HepG2 (cell line): ENCODE data around the gene RPS6KB2. TPM values are rescaled to one million over a fixed set of nuclear protein-coding genes. Genes with fewer than 3 reads are reported as not detected.
A peak's percentile ranks its signal among the peaks of the same experiment; 100 is the strongest.

ENCODE experiments used
- BCL6 ChIP-seq: IDR thresholded peaks from 2 replicates; pipeline ENCODE4 v1.6.1; 2016; ENCODE audit warnings: missing genetic modification reagents, missing compliant biosample characterization
- BHLHE40 ChIP-seq: IDR thresholded peaks from 2 replicates; pipeline ENCODE4 v1.6.1; 2011; ENCODE audit warnings: low read length, improper control_type of control experiment
- DR1 ChIP-seq: sonication (generic); formaldehyde crosslinking; IDR thresholded peaks from 2 replicates; pipeline ENCODE4 v1.8.0; 2021; ENCODE audit warnings: mild to moderate bottlenecking, missing genetic modification reagents, inconsistent platforms
- HBP1 ChIP-seq: IDR thresholded peaks from 2 replicates; pipeline ENCODE4 v1.6.1; 2016; ENCODE audit warnings: low read depth, control low read depth
- MED8 ChIP-seq: sonication (generic); formaldehyde crosslinking; IDR thresholded peaks from 2 replicates; pipeline ENCODE4 v1.8.1; 2023; ENCODE audit warnings: mild to moderate bottlenecking, missing genetic modification reagents; ENCODE audit not compliant: insufficient replicate concordance
- MIXL1 ChIP-seq: IDR thresholded peaks from 2 replicates; pipeline ENCODE4 v1.6.1; 2016
- MXD1 ChIP-seq: sonication (generic); formaldehyde crosslinking; IDR thresholded peaks from 2 replicates; pipeline ENCODE4 v1.4.0; 2020; ENCODE audit warnings: mild to moderate bottlenecking, missing genetic modification reagents
- RBAK ChIP-seq: sonication (generic); formaldehyde crosslinking; IDR thresholded peaks from 2 replicates; pipeline ENCODE4 v1.5.1; 2020; ENCODE audit warnings: mild to moderate bottlenecking, missing genetic modification reagents
- RNF219 ChIP-seq: sonication (generic); formaldehyde crosslinking; IDR thresholded peaks from 2 replicates; pipeline ENCODE4 v1.5.0; 2020; ENCODE audit warnings: mild to moderate bottlenecking, missing genetic modification reagents
- SMAD1 ChIP-seq: sonication (generic); formaldehyde crosslinking; IDR thresholded peaks from 2 replicates; pipeline ENCODE4 v1.4.0; 2020; ENCODE audit warnings: missing genetic modification reagents, low read depth, mild to moderate bottlenecking, borderline replicate concordance
- SPEN ChIP-seq: sonication (generic); formaldehyde crosslinking; IDR thresholded peaks from 2 replicates; pipeline ENCODE4 v1.5.1; 2020; ENCODE audit warnings: low read depth, mild to moderate bottlenecking, missing genetic modification reagents
- TCF12 ChIP-seq, 2 experiments: fragments of 450-650 bp in 1 of 2; sonication (generic) in 1 of 2; formaldehyde crosslinking in 1 of 2; IDR thresholded peaks; 2 replicates each; pipeline versions ENCODE4 v1.6.1 to v1.8.0; 2017 to 2022; ENCODE audit warnings: antibody characterized with exemption in 1 of 2, mild to moderate bottlenecking in 1 of 2, missing genetic modification reagents in 1 of 2, moderate library complexity in 1 of 2
- THAP8 ChIP-seq: sonication (generic); formaldehyde crosslinking; IDR thresholded peaks from 2 replicates; pipeline ENCODE4 v1.5.1; 2020; ENCODE audit warnings: missing genetic modification reagents, mild to moderate bottlenecking, borderline replicate concordance
- THRA ChIP-seq: sonication (generic); formaldehyde crosslinking; IDR thresholded peaks from 2 replicates; pipeline ENCODE4 v1.4.0; 2020; ENCODE audit warnings: missing genetic modification reagents, borderline replicate concordance
- ZBTB43 ChIP-seq: sonication (generic); formaldehyde crosslinking; conservative IDR thresholded peaks from 2 replicates; pipeline ENCODE4 v1.4.0; 2020; ENCODE audit warnings: missing genetic modification reagents
- ZNF143 ChIP-seq: sonication (generic); formaldehyde crosslinking; IDR thresholded peaks from 2 replicates; pipeline ENCODE4 v1.4.0; 2020; ENCODE audit warnings: missing genetic modification reagents
- ZNF253 ChIP-seq: sonication (generic); formaldehyde crosslinking; IDR thresholded peaks from 2 replicates; pipeline ENCODE4 v1.8.0; 2022; ENCODE audit warnings: mild to moderate bottlenecking, missing genetic modification reagents, borderline replicate concordance
- ZNF598 ChIP-seq: sonication (generic); formaldehyde crosslinking; IDR thresholded peaks from 2 replicates; pipeline ENCODE4 v1.5.1; 2020; ENCODE audit warnings: mild to moderate bottlenecking, missing genetic modification reagents, borderline replicate concordance
- ZNF780A ChIP-seq: sonication (generic); formaldehyde crosslinking; IDR thresholded peaks from 2 replicates; pipeline ENCODE4 v1.8.0; 2022; ENCODE audit warnings: mild to moderate bottlenecking, missing genetic modification reagents, moderate library complexity
- ZSCAN22 ChIP-seq: sonication (generic); formaldehyde crosslinking; IDR thresholded peaks from 2 replicates; pipeline ENCODE4 v1.4.0; 2020; ENCODE audit warnings: mild to moderate bottlenecking, missing genetic modification reagents
- polyA plus RNA-seq, 8 experiments: library from polyadenylated mRNA; depleted of rRNA in 3 of 8; stranded (reverse) in 7 of 8; unstranded in 1 of 8; fragments of >200 nt; fragmentation: Illumina TruSeq in 4 of 8; extraction: Trizol in 4 of 8; gene quantifications; 2 replicates each; pipeline versions ENCODE4 v1.2.1 to v1.2.3, GENCODE V29; 2011 to 2016; ENCODE audit warnings: low read depth in 4 of 8, missing spikeins in 1 of 8, mixed read lengths in 1 of 8; ENCODE audit not compliant: insufficient read depth in 1 of 8
- total RNA-seq, 5 experiments: library from RNA; depleted of rRNA; stranded (reverse); fragments of >200 nt; fragmentation: Illumina TruSeq; extraction: Trizol; gene quantifications; 2 replicates each; pipeline ENCODE4 v1.2.3, GENCODE V29; 2016; ENCODE audit warnings: low read depth in 1 of 5

Gene RPS6KB2
- total and polyA plus RNA-seq, 2 of the 13 experiments (the other 11 are each of a cell fraction or from before 2014, with no cell fraction given) = 52.9 to 54.8 TPM

- peak; percentile 88 for TF ChIP-seq HBP1 (CRISPR knock-in tag)
- TF ChIP-seq ZSCAN22 (CRISPR knock-in tag) = 0 out of 2 replicates have a peak, but pooled peaks have one; percentile 42
- TF ChIP-seq ZNF598 (CRISPR knock-in tag) = 0 out of 2 replicates have a peak, but pooled peaks have one; percentile 67
- no peak for TF ChIP-seq RBAK
- TF ChIP-seq SMAD1 (CRISPR knock-in tag) = no peak
- TF ChIP-seq TCF12 (IDR thresholded peaks at IDR 0.05) = no peak
- TF ChIP-seq TCF12 (CRISPR knock-in tag; IDR thresholded peaks at IDR 0.05) = peak; percentile 70; the same call in 1 of the 2 replicates
- TF ChIP-seq ZNF253 (CRISPR knock-in tag) = peak; percentile 79; the same call in 1 of the 2 replicates
- TF ChIP-seq RNF219 = no peak
- peak; percentile 99 for TF ChIP-seq SPEN
- peak; percentile 98 for TF ChIP-seq MXD1 (CRISPR knock-in tag)
- no peak; the same call in 1 of the 2 replicates for TF ChIP-seq ZBTB43
- peak; percentile 68 for TF ChIP-seq BCL6
- TF ChIP-seq ZNF143 (CRISPR knock-in tag) = peak; percentile 50
- peak; percentile 99 for TF ChIP-seq BHLHE40
- TF ChIP-seq THAP8 (CRISPR knock-in tag) = peak; percentile 97; the same call in 1 of the 2 replicates
- TF ChIP-seq MED8 (CRISPR knock-in tag) = peak; percentile 92
- 0 out of 2 replicates have a peak, but pooled peaks have one; percentile 33 for TF ChIP-seq THRA
- no peak for TF ChIP-seq MIXL1 (CRISPR knock-in tag)
- peak; percentile 84 for TF ChIP-seq DR1 (CRISPR knock-in tag)
- peak; percentile 51; the same call in 1 of the 2 replicates for TF ChIP-seq ZNF780A (CRISPR knock-in tag)
Observed at GRCh38 chr11:67391304-67392182, 36.8 kb upstream of the RPS6KB2 start, which contains the start of gene RAD9A (continued).
